HG02938 (cell line): ENCODE measurements around the gene AQP12B.
"Not testable (repeated sequence)": the region's sequence is repeated elsewhere in the genome, so short reads cannot be mapped to it uniquely, and the experiment has no call there.

Experiments used
- ATAC-seq: cut with Tn5 transposase; IDR thresholded peaks from one replicate; pipeline ENCODE4 v1.9.1; 2021; ENCODE audit warnings: mild to moderate bottlenecking, moderate library complexity; ENCODE audit not compliant: unreplicated experiment

Gene AQP12B

DNA sequence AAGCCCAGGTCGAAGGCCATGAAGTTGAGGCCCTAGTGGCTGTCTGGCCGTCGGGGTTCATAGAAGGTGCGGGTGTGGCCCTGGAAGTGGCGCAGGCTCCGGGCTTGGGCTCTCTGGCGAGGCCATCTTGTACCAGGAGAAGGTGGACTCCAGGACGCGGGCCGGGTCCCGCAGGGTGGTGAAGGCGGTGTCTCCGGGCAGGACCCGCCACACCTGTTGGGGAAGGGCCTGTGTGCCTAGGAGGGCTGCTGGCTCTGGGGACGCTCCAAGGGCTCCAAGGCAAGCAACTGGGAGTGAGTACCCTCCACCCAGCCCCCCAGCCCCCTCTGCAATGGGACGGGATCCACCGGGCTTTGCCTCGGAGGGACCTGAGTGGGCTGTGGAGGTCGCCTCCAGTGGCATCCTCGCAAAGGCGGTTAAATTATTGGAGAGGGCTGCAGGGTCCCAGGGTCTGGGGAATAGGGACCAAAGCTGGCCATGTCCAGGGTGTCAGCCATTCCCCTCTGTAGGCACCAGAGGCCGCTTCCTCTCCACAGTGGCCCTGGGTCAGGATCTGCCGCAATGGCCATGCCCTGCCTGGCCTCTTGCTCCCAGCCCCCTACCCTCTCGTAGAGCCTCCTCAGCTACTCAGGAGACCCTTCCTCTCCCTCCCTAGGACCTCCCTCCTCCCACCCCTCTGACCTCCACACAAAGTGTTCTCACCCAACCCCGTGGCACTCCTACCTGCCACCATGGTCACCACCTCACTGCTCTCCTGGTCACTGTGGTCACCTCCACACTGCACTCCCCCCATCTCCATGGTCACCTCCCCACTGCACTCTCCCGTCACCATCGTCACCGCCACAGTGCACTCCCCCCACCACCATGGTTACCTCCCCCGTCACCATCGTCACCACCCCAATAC lies 19.3 kb upstream of the AQP12B start:
- no peak for ATAC-seq

DNA sequence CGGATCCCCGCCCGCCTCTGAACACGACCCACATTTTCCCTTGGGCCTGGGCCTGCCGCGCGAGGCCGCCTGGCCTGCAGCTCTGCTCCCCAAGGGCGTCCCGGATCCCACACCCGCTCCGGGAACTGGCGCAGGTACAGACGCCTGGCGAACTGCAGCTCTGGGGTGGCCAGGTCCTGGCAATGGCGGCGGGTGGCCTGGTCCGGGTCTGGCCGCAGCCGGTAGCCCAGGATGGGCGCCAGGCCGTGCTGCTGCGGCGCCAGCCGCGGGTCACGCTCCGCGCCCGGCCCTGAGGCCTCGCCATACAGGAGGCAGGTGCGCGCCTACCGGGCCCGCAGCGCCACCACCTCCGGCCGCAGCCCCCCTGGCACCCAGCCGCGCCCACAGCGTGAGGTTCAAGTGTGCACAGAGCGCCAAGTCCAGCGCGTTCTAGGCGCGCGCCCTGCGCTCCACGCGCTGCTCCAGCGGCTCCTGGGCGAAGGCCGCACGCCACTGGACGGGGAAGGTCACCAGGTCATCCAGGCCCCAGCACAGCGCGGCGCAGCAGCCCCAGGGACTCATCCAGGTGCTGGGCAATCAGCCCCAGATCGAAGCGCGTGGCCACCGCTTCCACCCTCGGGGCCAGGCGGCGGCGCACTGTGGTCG lies 18.5 kb upstream of the AQP12B start:
- no peak for ATAC-seq

DNA sequence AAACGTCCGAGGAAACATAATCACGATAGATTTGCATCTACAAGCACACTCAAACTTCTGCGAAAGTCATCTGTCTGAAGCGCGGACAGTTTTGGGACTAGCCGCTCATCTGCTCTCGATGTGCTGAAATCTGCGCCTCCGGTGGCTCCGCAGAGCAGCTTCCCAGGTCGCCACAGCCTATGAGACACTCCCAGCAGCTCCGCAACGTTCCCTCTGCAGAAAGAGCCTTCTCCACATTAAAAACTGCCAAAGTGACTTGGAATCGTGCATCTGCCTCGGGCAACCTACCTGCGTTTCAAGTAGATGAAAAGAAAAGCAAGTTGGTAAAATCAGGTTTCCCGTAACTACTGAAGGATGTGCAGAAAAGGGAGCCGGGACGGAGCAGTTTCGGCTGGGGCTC lies 17.9 kb upstream of the AQP12B start:
- ATAC-seq, result not testable (repeated sequence)

DNA sequence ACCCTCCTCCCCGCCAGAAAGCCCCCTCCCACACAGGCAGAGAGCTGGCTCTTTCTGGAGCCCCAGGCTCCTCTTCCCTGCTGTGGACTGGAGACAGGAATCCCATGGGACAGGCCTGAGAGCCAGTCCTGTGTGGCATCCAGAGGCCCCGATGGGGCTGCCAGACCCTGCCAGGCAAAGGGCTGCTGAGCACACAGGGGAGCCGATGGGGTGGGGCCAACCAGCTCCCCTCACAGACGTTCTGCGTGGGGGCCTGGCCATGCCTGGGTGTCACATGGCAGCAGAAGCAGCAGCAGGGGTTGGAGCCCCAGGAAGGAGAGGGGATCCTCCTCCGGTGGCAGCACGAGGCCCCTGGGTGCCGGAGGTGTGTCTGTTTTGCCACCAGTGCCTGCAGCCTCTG lies 17.1 kb upstream of the AQP12B start:
- not testable (repeated sequence) for ATAC-seq

DNA sequence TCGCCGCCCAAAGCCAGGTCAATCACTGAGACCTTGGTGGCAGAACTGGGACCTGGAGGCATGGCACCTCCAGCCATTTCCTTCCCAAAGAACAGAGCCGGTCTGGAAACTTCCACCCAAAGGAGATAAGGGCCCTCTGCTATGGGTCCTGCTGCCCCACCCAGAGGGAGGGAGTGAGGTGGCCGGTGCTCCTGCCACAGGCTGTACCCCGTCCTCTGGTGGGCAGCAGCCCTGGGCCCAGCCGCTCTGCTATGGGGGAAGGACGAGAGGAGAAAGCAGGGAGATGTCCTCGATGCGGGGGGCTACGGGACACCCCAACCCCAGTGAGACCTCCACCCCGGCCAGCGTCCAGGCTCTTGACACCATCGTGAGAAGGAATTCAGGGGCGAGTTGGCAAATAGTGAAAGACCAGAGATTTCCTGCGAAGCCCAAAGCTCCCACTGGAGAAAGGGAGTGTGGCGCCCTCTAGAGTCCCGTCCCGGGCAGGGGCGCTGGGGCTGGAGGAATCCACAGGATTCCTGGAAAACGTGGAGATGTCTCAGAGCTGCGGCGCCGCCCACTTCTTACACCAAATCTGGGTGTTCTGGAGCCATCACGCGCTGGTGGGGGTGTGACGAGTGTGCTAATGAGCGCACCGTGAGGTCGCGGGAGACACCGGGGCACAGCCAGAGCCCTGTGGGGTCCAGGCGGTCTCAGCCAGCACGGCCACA lies 16.3 kb upstream of the AQP12B start:
- ATAC-seq, result not testable (repeated sequence)

DNA sequence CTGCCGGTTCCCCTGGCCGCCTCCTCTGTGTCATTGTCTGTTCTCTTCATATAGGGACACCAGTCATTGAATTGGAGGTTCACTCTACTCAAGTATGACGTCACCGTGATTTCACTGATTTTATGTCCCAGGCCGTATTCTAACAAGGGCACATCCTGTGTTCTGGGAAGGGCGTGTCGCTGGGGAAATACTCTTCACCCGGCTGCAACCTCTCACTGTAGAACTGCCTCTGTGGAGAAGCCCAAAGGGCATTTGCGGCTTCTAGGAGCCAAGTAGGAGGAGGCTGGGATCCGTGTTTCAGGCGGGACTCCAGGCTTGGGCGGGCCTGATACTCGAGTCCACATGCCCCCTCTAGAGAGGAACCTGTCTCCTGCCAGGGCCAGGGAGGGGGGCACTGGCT lies 13.8 kb upstream of the AQP12B start:
- not testable (repeated sequence) for ATAC-seq

DNA sequence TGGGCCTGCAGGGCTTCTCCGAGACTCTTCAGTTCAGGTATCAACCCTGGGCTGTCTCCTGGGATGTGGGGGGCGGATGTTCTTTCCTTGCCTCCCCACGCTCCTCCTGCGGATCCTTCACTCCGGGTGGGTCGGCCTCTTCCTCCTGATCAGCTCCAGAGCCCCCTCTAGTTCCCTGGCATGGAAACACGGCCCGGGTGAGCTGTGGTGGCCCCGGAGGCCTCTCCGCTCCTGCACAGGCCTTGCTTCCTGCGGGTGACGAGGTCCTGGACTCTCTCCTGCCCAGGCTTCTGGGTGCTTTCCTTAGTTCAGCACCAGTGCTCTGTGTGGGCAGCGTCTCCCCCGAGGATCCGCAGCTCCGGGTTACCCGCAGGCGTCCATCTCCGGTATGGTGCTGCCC lies 12.9 kb upstream of the AQP12B start:
- not testable (repeated sequence) for ATAC-seq

DNA sequence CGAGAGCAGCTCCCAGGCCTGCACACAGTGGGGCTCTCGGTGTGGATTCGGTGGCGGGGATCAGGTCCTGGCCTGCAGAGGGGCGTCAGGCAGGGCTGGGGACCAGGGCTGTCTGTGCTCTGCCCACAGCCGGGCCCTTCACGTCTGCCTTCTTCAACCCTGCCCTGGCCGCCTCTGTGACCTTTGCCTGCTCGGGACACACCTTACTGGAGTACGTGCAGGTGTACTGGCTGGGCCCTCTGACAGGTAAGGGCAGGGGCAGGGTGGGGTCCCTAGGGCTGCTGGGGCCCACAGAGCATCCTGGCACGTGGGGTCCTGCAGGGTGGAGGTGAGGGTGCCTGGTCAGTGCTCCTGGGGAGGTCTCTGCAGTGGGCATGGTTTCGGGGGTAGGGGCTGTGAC lies 11.6 kb upstream of the AQP12B start:
- ATAC-seq, result not testable (repeated sequence)

DNA sequence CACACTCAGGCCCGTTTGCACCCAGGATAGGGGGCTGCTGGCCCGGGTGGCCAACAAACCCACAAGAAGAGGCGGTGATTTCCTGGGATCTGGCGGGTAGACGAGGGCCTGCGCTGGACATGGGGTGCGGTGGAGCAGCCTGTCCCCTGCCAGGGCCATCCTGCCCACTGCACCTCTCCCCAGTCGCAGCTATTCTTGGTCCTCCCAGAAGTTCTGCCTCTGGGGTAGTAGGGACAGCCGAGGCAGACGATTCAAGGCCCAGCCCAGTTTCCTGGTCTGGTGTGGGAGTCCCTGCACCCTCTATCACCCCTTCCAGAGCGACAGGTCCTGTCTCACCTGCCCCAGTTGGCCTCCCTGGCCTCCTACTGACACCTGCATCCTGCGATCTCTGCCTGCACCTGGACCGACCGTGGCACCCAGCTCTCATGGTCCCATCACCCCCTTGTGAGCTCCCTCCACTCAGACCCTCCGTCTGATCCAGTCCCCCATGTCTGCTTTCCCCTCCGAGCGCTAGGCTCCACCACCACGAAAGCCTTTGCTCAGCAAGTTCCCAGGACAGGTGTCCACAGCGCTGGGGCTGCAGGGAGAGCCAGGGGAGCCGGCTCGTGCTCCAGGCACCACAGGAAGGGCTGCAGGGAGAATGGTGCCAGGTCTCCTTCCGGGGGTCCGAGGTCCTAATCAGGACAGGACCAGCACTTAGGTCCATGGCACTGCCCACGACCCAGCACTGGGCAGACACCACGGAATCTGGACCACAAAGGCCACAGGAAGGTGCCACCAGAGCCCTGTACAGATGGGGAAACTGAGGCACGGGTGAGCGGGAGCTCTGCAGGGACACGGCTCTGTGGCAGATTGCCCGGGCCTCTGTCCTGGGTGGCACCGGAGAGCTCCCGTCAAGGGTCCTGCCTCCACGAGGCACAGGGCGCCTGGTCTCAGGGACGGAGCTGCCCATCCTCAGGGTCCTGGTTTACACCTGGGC lies 10.2 kb upstream of the AQP12B start:
- ATAC-seq, result not testable (repeated sequence)

DNA sequence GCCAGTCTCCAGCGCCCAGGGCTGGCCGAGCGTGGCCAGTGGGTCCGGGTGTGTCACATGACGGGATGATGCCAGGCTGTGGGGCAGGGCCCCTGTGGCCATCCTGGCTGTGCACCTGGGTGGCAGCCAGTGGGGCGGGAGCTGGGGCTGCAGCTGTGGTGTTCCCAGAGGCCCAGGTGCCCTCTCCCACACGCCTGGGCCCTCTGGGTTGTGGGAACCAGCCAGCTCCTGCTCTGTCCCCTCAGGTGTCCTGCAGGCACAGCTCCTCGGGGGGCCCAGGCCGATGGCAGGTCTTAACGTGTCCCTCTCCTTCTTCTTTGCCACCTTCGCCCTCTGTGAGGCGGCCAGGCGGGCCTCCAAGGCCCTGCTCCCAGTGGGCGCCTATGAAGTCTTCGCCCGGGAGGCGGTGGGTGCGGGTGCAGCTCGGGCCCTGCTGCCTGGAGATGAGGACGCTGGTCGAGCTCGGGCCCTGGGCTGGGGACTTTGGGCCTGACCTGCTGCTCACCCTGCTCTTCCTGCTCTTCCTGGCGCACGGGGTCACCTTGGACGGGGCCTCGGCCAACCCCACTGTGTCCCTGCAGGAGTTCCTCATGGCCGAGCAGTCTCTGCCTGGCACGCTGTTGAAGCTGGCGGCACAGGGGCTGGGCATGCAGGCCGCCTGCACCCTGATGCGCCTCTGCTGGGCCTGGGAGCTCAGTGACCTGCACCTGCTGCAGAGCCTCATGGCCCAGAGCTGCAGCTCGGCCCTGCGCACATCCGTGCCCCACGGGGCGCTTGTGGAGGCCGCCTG lies 9.1 kb upstream of the AQP12B start, which contains the start of gene AQP12A:
TSS of gene AQP12A (plus strand) at position 236 of the 790 bp plus-strand sequence. CDS start at position 284, 48 bp downstream.
- not testable (repeated sequence) for ATAC-seq

DNA sequence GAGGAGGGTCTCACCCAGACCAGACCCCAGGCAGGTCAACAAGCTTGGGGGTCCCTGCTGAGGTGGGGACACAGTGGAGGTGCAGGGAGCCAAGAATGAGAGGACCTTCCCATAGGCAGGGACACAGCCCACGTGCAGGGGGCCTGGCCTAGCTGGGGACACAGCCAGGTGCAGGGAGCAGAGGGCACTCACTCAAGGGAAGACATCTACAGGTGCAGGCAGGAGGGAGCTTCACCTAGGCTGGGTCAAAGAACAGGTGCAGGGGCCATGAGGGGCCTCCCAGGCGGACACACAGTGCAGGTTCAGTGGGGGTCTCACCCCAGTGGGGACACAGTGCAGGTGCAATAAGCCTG lies 8.4 kb upstream of the AQP12B start:
- ATAC-seq, result not testable (repeated sequence)

DNA sequence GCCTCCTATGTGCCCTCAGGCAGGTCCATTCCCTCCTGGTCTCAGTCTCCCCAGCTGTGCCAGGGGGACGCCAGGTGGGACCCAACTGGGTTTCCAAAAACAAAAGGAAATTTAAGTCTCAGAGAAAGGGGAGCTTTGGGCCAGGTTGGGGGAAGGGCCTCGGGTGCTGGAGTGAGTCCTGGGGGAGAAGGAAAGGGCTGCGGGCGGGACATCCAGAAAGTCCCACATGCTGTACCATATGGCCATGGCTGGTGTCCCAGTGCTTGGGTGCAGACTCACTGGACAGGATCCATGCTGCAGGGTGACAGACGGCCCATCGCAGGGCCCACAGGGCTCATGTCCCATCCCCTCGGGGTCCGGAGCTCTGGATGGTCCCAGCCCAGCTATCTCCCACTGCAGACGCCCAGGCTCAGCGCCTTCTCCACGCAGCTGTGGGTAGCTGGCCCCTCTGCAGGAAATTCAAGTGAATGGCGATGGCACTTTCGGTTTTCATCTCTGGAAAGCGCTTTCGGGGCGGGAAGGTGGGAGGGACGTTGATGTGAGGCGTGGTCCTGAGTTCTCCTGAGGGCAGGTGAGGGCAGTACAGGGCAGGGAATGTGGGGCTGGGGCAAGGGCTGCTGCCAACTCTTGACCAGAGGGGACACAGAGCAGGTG lies 7.9 kb upstream of the AQP12B start:
- ATAC-seq, result not testable (repeated sequence)

DNA sequence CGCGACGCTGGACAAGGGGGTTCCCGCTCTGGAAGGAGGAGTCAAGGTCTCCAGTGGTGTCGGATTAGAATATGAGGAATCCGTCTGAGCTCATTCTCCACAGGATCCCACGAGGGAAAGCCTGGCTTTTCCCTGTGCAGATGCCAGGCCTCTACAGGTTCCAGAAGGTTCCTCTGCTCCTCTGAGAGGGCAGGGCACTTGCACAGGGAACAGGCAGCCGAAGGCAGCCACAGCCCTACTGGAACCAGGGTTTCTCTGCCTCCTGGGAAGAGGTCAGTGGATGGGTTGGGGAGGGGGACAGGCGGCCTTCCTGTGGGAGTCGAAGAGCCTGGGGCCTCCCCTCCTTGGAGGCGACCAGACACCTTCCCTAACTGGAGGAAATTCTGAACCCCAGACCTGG lies 7.3 kb upstream of the AQP12B start:
- no peak for ATAC-seq

DNA sequence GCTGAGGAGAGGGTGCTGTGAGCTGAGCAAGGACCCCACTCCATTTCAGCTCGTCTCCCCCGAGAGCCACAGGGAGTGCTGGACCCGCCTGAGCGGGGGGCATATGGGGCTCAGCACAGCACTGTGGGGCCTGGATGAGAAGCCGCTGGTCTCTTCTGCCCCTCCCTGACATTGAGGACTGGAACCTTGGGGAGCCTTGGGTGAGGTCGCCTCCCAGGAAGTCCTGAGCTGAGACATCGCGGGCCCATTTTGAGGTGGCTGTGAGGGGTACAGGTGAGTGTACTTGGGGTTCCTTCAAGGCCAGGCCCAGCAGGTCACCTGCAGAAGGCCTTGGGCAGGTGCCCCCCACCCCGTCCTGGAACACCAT lies 5.9 kb upstream of the AQP12B start:
- no peak for ATAC-seq

DNA sequence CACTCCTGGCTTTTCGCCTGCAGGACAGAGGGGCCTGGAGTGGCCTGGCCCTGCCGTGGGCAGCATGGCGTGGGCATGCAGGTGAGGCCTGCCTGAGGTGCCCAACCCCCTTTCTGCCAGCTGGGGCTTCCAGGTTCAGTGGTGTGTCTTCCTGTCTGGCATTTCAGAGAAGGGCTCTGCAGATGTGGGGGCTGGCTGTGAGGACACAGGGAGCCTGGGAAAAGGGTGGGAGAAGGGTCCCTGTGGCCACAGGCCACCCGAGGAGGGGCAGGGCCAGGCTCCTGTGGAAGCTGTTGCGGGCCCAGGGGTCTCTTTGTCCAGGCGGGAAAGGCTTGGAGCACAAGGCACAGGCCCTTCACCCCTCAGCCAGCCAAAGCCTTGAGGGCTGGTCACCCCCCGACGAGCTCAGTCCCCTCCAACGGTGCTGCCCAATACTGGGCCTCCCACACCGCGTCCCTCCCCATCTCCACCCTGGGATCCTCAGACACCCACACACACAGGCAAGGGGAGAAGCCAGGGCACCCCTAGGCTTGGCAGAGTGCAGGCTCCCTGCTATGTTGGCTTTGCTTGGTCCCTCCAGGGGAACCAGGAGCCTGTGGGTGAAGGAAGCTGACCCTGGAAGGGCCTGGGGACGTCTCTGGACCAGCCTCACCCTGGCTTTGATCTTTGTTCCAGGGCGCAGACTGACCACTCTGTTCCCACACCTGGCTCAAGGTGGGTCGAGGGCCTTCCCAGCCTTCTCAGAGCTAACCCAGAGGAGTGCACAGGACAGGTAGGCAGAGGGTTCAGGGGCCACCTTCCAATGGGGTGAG lies 5.3 kb upstream of the AQP12B start:
- no peak for ATAC-seq

DNA sequence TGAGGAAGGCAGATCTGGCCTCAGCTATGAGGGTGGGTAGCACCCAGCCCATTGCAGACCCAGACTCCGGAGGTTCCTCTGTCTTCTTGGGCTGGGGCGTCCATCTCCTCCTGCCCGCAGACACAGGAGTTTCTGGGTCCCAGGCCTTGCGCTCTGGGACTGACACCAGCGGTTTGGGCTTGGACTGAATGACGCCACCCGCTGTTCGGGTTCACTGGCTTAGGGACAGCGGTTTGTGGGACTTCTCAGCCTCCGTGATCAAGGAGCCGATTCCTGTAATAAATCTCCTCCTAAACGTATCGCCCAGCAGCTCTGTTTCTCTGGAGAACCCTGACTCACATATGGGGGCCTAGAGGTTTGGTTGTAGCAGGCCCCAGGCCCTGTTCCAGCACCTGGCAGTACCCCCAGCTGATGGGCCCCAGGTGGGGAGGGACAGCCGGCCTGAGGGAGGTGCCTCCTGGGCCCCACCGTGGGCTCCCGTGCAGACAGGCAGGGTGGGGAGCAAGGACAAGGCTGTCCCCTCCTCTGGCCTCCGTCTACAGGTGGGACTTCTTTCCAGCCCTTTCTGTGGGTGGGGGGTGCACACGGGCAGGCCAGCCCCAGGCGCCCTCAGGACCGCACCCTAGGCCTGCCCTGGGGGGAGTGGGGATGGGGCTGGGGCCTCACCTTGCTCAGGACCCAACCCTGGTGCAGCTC lies 4.5 kb upstream of the AQP12B start:
- ATAC-seq, result no peak

DNA sequence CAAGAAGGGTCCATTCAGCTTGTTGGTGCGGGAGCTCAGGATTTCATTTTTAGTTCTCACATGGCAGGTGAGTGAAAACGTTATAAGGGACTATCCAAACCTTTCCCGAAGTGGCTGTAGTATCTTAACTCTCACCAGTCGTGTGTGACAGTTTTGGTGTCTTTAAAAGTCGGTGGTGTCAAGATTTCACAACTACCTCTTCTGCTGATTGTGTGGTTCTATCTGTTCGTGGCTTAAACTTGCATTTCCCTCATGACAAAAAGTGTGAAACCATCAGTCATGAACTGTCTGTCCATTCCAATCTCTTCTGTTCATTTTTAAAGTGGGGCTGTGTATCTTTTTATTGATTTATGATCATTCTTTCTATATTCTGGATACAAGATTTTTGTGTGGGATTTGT lies 3.8 kb upstream of the AQP12B start:
- ATAC-seq, result no peak
